ENCODE data around the gene SORCS2.

The SORCS2 gene

GRCh38 chr4:7745301-7745885, 553.1 kb downstream of the SORCS2 start:
- no peak for DNase-seq

GRCh38 chr4:7746351-7747061, 554.2 kb downstream of the SORCS2 start:
- no peak for DNase-seq

- DNase-seq = no peak
Measured at GRCh38 chr4:7747062-7747385, 554.7 kb downstream of the SORCS2 start.

- DNase-seq = no peak
Measured at GRCh38 chr4:7747566-7747965, 555.2 kb downstream of the SORCS2 start.

GRCh38 chr4:7750523-7750922, 558.2 kb downstream of the SORCS2 start:
- no peak for DNase-seq

- no peak for DNase-seq
Measured at GRCh38 chr4:7750972-7751371, 558.6 kb downstream of the SORCS2 start.

- no peak for DNase-seq
Measured at GRCh38 chr4:7752649-7753048, 560.3 kb downstream of the SORCS2 start.

GRCh38 chr4:7753271-7753670, 560.9 kb downstream of the SORCS2 start:
- DNase-seq = peak; percentile 64

- DNase-seq = peak; percentile 81
Measured at GRCh38 chr4:7753931-7754465, 561.7 kb downstream of the SORCS2 start.

- peak; percentile 32 for DNase-seq
Measured at GRCh38 chr4:7754565-7755262, 562.4 kb downstream of the SORCS2 start.

- no peak for DNase-seq
Measured at GRCh38 chr4:7755561-7755960, 563.2 kb downstream of the SORCS2 start.

GRCh38 chr4:7756071-7756470, 563.7 kb downstream of the SORCS2 start:
- no peak for DNase-seq

GRCh38 chr4:7756561-7757355, 564.4 kb downstream of the SORCS2 start:
- DNase-seq = no peak

GRCh38 chr4:7757501-7758471, 565.4 kb downstream of the SORCS2 start:
- no peak for DNase-seq

- no peak for DNase-seq
Measured at GRCh38 chr4:7758476-7758875, 566.1 kb downstream of the SORCS2 start.

GRCh38 chr4:7759216-7759615, 566.9 kb downstream of the SORCS2 start:
- no peak for DNase-seq

GRCh38 chr4:7759635-7760034, 567.3 kb downstream of the SORCS2 start:
- DNase-seq = no peak

GRCh38 chr4:7760228-7760627, 567.9 kb downstream of the SORCS2 start:
- no peak for DNase-seq

- no peak for DNase-seq
Measured at GRCh38 chr4:7760706-7761105, 568.4 kb downstream of the SORCS2 start.

- no peak for DNase-seq
Measured at GRCh38 chr4:7761312-7761711, 569.0 kb downstream of the SORCS2 start.

GRCh38 chr4:7761720-7762119, 569.4 kb downstream of the SORCS2 start:
- peak; percentile 66 for DNase-seq

Data from DMS53 (cell line).